Measurements from ENCODE around the gene ANKRD16. TPM values are rescaled to one million over a fixed set of nuclear protein-coding genes. Genes with fewer than 3 reads are reported as not detected.

The ANKRD16 gene
- total and polyA plus RNA-seq, 8 donors: 2.2 to 233 (median 8.2) TPM

DNA sequence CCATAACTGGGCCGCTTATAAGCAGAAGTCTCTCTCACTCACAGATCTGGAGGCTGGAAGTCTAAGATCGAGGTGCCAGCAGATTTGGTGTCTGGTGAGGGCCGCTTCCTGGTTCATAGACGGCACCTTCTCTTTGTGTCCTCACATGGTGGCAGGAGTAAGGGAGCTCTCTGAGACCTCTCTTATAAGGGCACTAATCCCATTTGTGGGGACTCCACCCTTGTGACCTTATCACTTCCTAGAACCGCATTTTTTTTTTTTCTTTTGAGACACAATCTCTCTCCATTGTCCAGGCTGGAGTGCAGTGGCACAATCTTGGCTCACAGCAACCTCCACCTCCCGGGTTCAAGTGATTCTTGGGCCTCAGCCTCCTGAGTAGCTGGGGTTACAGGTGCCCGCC lies 8.5 kb upstream of the ANKRD16 start:
- WGBS, 5 donors: 89 to 98% (median 97%) methylated on average over 7 of the region's 7 CpGs
- DNase-seq: peak in 1 of 2 donors; percentile 3
- peaks cover 0 to 46% (median 34%) of the 10 kb centered on the region in 4 donors for H3K36me3 ChIP-seq
- intact Hi-C loops (cut with DNase I; ENCODE audit: low total_unique reads): no loop called here
- H3K4me1 ChIP-seq: peaks cover 0 to 17% (median 6%) of the 10 kb centered on the region in 4 donors
- H3K4me3 ChIP-seq: no peak overlapping the region
- no peak overlapping the region for H3K27ac ChIP-seq
- peaks cover 0 to 10% (median 6%) of the 10 kb centered on the region in 4 donors for H3K9me3 ChIP-seq
- no peaks in the 10 kb centered on the region for H3K27me3 ChIP-seq
- TF ChIP-seq, protein P1, sequence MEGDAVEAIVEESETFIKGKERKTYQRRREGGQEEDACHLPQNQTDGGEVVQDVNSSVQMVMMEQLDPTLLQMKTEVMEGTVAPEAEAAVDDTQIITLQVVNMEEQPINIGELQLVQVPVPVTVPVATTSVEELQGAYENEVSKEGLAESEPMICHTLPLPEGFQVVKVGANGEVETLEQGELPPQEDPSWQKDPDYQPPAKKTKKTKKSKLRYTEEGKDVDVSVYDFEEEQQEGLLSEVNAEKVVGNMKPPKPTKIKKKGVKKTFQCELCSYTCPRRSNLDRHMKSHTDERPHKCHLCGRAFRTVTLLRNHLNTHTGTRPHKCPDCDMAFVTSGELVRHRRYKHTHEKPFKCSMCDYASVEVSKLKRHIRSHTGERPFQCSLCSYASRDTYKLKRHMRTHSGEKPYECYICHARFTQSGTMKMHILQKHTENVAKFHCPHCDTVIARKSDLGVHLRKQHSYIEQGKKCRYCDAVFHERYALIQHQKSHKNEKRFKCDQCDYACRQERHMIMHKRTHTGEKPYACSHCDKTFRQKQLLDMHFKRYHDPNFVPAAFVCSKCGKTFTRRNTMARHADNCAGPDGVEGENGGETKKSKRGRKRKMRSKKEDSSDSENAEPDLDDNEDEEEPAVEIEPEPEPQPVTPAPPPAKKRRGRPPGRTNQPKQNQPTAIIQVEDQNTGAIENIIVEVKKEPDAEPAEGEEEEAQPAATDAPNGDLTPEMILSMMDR (IDR thresholded peaks at IDR 0.05): no peak
- no peak for TF ChIP-seq POLR2AphosphoS5 (IDR thresholded peaks at IDR 0.05)
- no peak for TF ChIP-seq POLR2A (IDR thresholded peaks at IDR 0.05)
- TF ChIP-seq EP300 (IDR thresholded peaks at IDR 0.05): no peak

DNA sequence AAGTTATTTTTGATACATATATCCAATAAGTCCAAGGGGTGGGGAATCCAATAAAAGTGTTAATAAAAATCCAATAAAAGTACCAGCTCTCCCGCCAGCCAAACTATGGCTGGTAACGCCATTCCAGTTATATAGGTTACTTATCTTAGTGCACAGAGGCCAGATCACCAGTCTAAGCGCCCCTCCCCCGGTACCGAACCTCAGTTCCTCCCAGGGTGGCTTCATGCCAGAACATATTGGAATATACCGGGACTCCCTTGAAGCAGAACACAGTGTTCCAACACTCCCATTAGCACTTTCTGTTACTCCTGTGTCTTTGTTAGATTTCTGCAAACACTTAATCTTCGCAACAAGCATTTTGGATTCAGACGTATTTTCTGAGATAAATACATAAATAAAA lies 7.8 kb upstream of the ANKRD16 start:
- peak in 1 of 2 donors; percentile 24 for DNase-seq
- intact Hi-C loops (cut with DNase I; ENCODE audit: low total_unique reads): no loop called here
- peaks cover under 1 to 18% (median 12%) of the 10 kb centered on the region in 4 donors for H3K4me1 ChIP-seq
- peaks cover 0 to 46% (median 34%) of the 10 kb centered on the region in 4 donors for H3K36me3 ChIP-seq
- H3K27me3 ChIP-seq: no peaks in the 10 kb centered on the region
- TF ChIP-seq POLR2A (IDR thresholded peaks at IDR 0.05): no peak
- TF ChIP-seq, protein P1 (IDR thresholded peaks at IDR 0.05): no peak
- TF ChIP-seq POLR2AphosphoS5 (IDR thresholded peaks at IDR 0.05): no peak
- no peak for TF ChIP-seq EP300 (IDR thresholded peaks at IDR 0.05)
- peaks cover 0 to 10% (median 6%) of the 10 kb centered on the region in 4 donors for H3K9me3 ChIP-seq
- H3K4me3 ChIP-seq: no peak overlapping the region
- no peak overlapping the region for H3K27ac ChIP-seq
- 91 to 98% (median 94%) methylated on average over 8 of the region's 8 CpGs for WGBS, 5 donors

DNA sequence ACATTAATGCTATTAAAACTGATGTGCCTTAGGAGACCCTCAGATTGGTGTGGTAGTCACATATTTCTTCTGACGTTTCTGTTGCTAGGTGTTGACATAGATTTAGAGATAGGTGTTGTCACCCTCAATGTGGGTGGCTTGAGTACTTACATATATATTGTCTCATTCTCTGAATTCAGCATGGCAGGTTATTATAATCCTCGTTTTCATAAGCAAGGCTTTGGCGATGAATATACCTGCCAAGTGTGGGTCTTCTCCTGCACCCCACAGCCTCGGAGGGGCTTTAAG lies 7.3 kb upstream of the ANKRD16 start:
- peak in 1 of 2 donors; percentile 5 for DNase-seq
- WGBS, 5 donors: 74 to 85% (median 83%) methylated on average over 4 of the region's 4 CpGs
- no peak overlapping the region for H3K4me3 ChIP-seq
- TF ChIP-seq POLR2A (IDR thresholded peaks at IDR 0.05) (no peak), POLR2AphosphoS5 (IDR thresholded peaks at IDR 0.05) (no peak), EP300 (IDR thresholded peaks at IDR 0.05) (no peak)
- TF ChIP-seq, protein P1 (IDR thresholded peaks at IDR 0.05): no peak
- intact Hi-C loops (cut with DNase I; ENCODE audit: low total_unique reads): no loop called here
- no peak overlapping the region for H3K27ac ChIP-seq
- H3K36me3 ChIP-seq: peaks cover 0 to 46% (median 34%) of the 10 kb centered on the region in 4 donors
- no peaks in the 10 kb centered on the region for H3K27me3 ChIP-seq
- peaks cover 5 to 23% (median 17%) of the 10 kb centered on the region in 4 donors for H3K4me1 ChIP-seq
- H3K9me3 ChIP-seq: peaks cover 0 to 10% (median 6%) of the 10 kb centered on the region in 4 donors

DNA sequence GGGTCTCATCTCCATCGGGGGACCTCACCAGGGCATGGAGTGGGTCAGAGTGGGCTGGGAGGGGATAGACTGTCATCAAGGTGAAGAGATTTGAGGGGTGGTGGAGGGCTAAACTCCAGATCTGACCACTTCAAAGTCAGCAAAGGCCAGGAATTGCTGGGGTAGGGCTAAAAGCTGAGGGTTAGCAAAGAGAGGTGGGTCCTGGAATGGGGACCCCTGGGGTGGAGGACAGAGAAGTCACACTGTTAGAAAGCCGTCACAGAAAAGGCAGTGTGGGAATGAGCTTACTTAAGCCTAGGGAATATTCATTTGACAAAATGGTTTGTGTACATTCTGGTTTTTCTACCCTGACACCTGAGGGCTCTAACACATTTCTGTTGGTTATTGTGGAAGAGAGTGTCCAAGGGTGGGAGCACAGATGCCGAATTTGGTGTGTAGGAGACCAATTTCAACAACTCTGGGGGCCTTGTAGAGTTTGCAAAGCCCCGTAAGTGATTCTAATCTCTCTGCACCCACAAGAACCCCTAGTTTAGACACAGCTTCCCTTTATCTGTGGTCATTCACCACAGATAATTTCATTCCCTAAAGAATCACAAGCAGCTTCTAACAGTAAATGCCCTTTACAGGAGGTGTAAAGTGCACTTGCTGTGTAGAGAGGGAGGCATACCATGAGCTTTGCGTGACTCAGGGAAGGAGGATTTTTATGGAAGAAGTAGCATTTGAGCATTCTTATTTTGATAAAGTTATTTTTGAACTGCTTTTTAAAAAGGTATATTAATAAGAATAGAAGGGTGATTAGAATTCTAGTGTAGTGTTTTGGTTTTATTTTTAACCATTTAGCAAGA lies 6.7 kb upstream of the ANKRD16 start:
- intact Hi-C loops (cut with DNase I; ENCODE audit: low total_unique reads): no loop called here
- WGBS, 5 donors: 79 to 90% (median 86%) methylated on average over 5 of the region's 5 CpGs
- Histone ChIP-seq H3K4me1 (peaks cover 11 to 28% (median 23%) of the 10 kb centered on the region in 4 donors), H3K27me3 (no peaks in the 10 kb centered on the region), H3K36me3 (peaks cover 0 to 46% (median 34%) of the 10 kb centered on the region in 4 donors), H3K9me3 (peaks cover 0 to 10% (median 6%) of the 10 kb centered on the region in 4 donors), H3K27ac (peak overlapping the region in 1 of 5 donors; percentile 30), H3K4me3 (no peak overlapping the region)
- no peak for TF ChIP-seq POLR2AphosphoS5 (IDR thresholded peaks at IDR 0.05)
- TF ChIP-seq, protein P1 (IDR thresholded peaks at IDR 0.05): no peak
- peak in 1 of 2 donors; percentile 5 for DNase-seq

Measured in stomach (tissue), 9 donors.